K562 (cell line): ENCODE results near the gene MLLT11.

Experiments used
- EZH2 ChIP-seq: IDR thresholded peaks from 2 replicates; pipeline ENCODE4 v1.6.1; 2012; ENCODE audit warnings: low read depth, mild to moderate bottlenecking, inconsistent platforms, low read length, borderline replicate concordance
- HNRNPL ChIP-seq: fragments of 200-400 bp; formaldehyde crosslinking; IDR thresholded peaks from 2 replicates; pipeline ENCODE4 v1.6.1; 2017; ENCODE audit warnings: low read depth, mild to moderate bottlenecking, low read length
- POLR2A ChIP-seq: fragments of 450-650 bp; conservative IDR thresholded peaks from 2 replicates; pipeline ENCODE4 v1.6.1; 2016
- POLR2AphosphoS5 ChIP-seq: IDR thresholded peaks from 2 replicates; pipeline ENCODE4 v1.6.1; 2011; ENCODE audit warnings: mild to moderate bottlenecking, low read depth, low read length, moderate library complexity; ENCODE audit not compliant: control insufficient read depth, insufficient read depth
- PPARD ChIP-seq: fragments of 250-450 bp; sonication (Bioruptor Pico); IDR thresholded peaks from 2 replicates; pipeline ENCODE4 v1.8.0; 2022; ENCODE audit warnings: inconsistent platforms, mild to moderate bottlenecking, moderate library complexity
- RAD21 ChIP-seq, 2 experiments: fragments of 250-450 bp in 1 of 2; fragments of 450-650 bp in 1 of 2; sonication (Bioruptor Pico) in 1 of 2; formaldehyde crosslinking in 1 of 2; IDR thresholded peaks in 1 of 2; conservative IDR thresholded peaks in 1 of 2; 2 replicates each; pipeline versions ENCODE4 v1.4.0 to v1.8.0; 2020 to 2022; ENCODE audit warnings: mild to moderate bottlenecking in 2 of 2, moderate library complexity in 1 of 2
- TAF1 ChIP-seq: IDR thresholded peaks from 2 replicates; pipeline ENCODE4 v1.6.1; 2011; ENCODE audit warnings: mild to moderate bottlenecking, low read length, moderate library complexity; ENCODE audit not compliant: insufficient read depth, control insufficient read depth, severe bottlenecking; ENCODE audit errors: extremely low read depth
- U2AF1 ChIP-seq: fragments of 200-400 bp; formaldehyde crosslinking; optimal IDR thresholded peaks from 2 replicates; pipeline ENCODE3; 2017; ENCODE audit warnings: mild to moderate bottlenecking, low read depth, low read length, moderate library complexity
- TF ChIP-seq, protein P1 (sequence below), 3 experiments: IDR thresholded peaks in 2 of 3; conservative IDR thresholded peaks in 1 of 3; 2 replicates each; pipeline ENCODE4 v1.5.1; 2011 to 2012; ENCODE audit warnings: low read length in 3 of 3, mild to moderate bottlenecking in 3 of 3, control low read depth in 2 of 3, improper control_type of control experiment in 1 of 3, inconsistent platforms in 1 of 3, low read depth in 1 of 3, mixed read lengths in 1 of 3, moderate library complexity in 1 of 3; ENCODE audit not compliant: insufficient read depth in 2 of 3
- TF ChIP-seq, protein P2 (sequence below): sonication (generic); formaldehyde crosslinking; IDR thresholded peaks from 2 replicates; pipeline ENCODE4 v1.4.0; 2020; ENCODE audit warnings: mild to moderate bottlenecking, missing genetic modification reagents
- TF ChIP-seq, protein P3 (sequence below): sonication (generic); formaldehyde crosslinking; IDR thresholded peaks from 2 replicates; pipeline ENCODE4 v1.8.0; 2022; ENCODE audit warnings: missing genetic modification reagents, mild to moderate bottlenecking, moderate library complexity, borderline replicate concordance
- TF ChIP-seq, protein P4 (sequence below), 2 experiments: fragments of 450-650 bp in 1 of 2; sonication (generic) in 1 of 2; formaldehyde crosslinking in 1 of 2; IDR thresholded peaks in 1 of 2; conservative IDR thresholded peaks in 1 of 2; 2 replicates each; pipeline versions ENCODE4 v1.6.1 to v1.8.1; 2016 to 2023; ENCODE audit warnings: mild to moderate bottlenecking in 2 of 2, moderate library complexity in 2 of 2, inconsistent platforms in 1 of 2, missing genetic modification reagents in 1 of 2

DNA sequence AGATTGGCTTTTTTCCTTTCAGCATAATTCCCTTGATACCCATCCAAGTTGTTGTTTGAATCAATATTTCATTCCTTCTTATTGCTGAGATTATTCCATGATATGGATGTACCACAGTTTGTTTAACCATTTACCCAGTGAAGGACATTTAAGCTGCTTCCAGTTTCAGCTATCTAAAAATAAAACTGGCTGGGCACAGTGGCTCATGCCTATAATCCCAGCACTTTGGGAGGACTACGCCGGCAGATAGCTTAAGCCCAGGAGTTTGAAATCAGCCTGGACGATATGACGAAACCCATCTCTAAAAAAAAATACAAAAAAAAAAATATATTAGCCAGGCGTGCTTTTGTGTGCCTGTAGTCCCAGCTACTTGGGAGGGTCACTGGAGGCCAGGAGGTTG, 53.7 kb downstream of the MLLT11 start:
- no peak for TF ChIP-seq POLR2AphosphoS5
- TF ChIP-seq, protein P1, sequence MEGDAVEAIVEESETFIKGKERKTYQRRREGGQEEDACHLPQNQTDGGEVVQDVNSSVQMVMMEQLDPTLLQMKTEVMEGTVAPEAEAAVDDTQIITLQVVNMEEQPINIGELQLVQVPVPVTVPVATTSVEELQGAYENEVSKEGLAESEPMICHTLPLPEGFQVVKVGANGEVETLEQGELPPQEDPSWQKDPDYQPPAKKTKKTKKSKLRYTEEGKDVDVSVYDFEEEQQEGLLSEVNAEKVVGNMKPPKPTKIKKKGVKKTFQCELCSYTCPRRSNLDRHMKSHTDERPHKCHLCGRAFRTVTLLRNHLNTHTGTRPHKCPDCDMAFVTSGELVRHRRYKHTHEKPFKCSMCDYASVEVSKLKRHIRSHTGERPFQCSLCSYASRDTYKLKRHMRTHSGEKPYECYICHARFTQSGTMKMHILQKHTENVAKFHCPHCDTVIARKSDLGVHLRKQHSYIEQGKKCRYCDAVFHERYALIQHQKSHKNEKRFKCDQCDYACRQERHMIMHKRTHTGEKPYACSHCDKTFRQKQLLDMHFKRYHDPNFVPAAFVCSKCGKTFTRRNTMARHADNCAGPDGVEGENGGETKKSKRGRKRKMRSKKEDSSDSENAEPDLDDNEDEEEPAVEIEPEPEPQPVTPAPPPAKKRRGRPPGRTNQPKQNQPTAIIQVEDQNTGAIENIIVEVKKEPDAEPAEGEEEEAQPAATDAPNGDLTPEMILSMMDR (IDR thresholded peaks at IDR 0.05 in 2 of 3, conservative IDR thresholded peaks at IDR 0.05 in 1 of 3; ENCODE audit: insufficient read depth in 2 of 3, low read depth in 1 of 3, low read length in 3 of 3), result no peak
- TF ChIP-seq PPARD (CRISPR knock-in tag), result no peak
- TF ChIP-seq, protein P2, sequence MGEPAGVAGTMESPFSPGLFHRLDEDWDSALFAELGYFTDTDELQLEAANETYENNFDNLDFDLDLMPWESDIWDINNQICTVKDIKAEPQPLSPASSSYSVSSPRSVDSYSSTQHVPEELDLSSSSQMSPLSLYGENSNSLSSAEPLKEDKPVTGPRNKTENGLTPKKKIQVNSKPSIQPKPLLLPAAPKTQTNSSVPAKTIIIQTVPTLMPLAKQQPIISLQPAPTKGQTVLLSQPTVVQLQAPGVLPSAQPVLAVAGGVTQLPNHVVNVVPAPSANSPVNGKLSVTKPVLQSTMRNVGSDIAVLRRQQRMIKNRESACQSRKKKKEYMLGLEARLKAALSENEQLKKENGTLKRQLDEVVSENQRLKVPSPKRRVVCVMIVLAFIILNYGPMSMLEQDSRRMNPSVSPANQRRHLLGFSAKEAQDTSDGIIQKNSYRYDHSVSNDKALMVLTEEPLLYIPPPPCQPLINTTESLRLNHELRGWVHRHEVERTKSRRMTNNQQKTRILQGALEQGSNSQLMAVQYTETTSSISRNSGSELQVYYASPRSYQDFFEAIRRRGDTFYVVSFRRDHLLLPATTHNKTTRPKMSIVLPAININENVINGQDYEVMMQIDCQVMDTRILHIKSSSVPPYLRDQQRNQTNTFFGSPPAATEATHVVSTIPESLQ (CRISPR knock-in tag), result no peak
- no peak for TF ChIP-seq U2AF1
- TF ChIP-seq, protein P3, sequence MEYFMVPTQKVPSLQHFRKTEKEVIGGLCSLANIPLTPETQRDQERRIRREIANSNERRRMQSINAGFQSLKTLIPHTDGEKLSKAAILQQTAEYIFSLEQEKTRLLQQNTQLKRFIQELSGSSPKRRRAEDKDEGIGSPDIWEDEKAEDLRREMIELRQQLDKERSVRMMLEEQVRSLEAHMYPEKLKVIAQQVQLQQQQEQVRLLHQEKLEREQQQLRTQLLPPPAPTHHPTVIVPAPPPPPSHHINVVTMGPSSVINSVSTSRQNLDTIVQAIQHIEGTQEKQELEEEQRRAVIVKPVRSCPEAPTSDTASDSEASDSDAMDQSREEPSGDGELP, result no peak
- TF ChIP-seq RAD21 (CRISPR knock-in tag; conservative IDR thresholded peaks at IDR 0.05 in 1 of 2, IDR thresholded peaks at IDR 0.05 in 1 of 2), result no peak
- TF ChIP-seq, protein P4, sequence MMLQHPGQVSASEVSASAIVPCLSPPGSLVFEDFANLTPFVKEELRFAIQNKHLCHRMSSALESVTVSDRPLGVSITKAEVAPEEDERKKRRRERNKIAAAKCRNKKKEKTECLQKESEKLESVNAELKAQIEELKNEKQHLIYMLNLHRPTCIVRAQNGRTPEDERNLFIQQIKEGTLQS (IDR thresholded peaks at IDR 0.05), result no peak
- TF ChIP-seq, protein P4 (CRISPR knock-in tag; conservative IDR thresholded peaks at IDR 0.05), result no peak
- TF ChIP-seq TAF1, result no peak
- no peak for TF ChIP-seq EZH2
- no peak for TF ChIP-seq POLR2A
- TF ChIP-seq HNRNPL, result no peak
